IMR-90 (cell line): ENCODE results near the gene SELP. TPM values are rescaled to one million over a fixed set of nuclear protein-coding genes. Genes with fewer than 3 reads are reported as not detected.

Experiments used
- ATAC-seq: fragments of 200-7000 bp; cut with Tn5 transposase; 2 replicates; pipeline ENCODE4 v1.9.1; 2020; ENCODE audit warnings: low read depth, mild to moderate bottlenecking, moderate library complexity
- BruUV-seq: library from RNA; stranded (reverse); fragments of 400-500 nt; replicated peaks from 2 replicates; lab custom pipeline; 2021; lab: Mats Ljungman, UMichigan
- CTCF ChIA-PET: fragments of 300-600 bp; formaldehyde crosslinking; extraction: SDS; loops from one replicate; lab custom pipeline; 2021; ENCODE audit warnings: antibody characterized with exemption; lab: Yijun Ruan, JAX
- POLR2A ChIA-PET: fragments of 300-600 bp; sonication (Branson Sonifier 250); formaldehyde crosslinking; loops from one replicate; lab custom pipeline; 2022; ENCODE audit warnings: antibody characterized with exemption; ENCODE audit not compliant: unreplicated experiment; lab: Charles Lee
- DNase-seq: peaks from one replicate; pipeline ENCODE4 v3.0.0; 2013
- H2AFZ ChIP-seq: replicated peaks from 2 replicates; pipeline ENCODE3; 2013; ENCODE audit warnings: low read length, mild to moderate bottlenecking; ENCODE audit not compliant: poor library complexity
- H2AK5ac ChIP-seq: 2 replicates; pipeline ENCODE4 v1.6.1; 2013; ENCODE audit warnings: low read depth, low read length, inconsistent platforms
- H2AK9ac ChIP-seq: replicated peaks from 2 replicates; pipeline ENCODE3; 2013; ENCODE audit warnings: mild to moderate bottlenecking, low read depth, low read length, moderate library complexity; ENCODE audit not compliant: poor library complexity
- H2BK120ac ChIP-seq: 2 replicates; pipeline ENCODE4 v1.6.1; 2013; ENCODE audit warnings: low read depth, low read length, inconsistent platforms
- H2BK15ac ChIP-seq: 3 replicates; pipeline ENCODE4 v1.6.1; 2013; ENCODE audit warnings: low read depth, low read length, inconsistent platforms
- H2BK20ac ChIP-seq: 2 replicates; pipeline ENCODE4 v1.6.1; 2013; ENCODE audit warnings: low read depth, mild to moderate bottlenecking, inconsistent platforms, low read length, moderate library complexity
- H2BK5ac ChIP-seq: 2 replicates; pipeline ENCODE4 v1.6.1; 2013; ENCODE audit warnings: mild to moderate bottlenecking, low read depth, low read length, inconsistent platforms; ENCODE audit not compliant: poor library complexity, severe bottlenecking
- H3K14ac ChIP-seq: replicated peaks from 2 replicates; pipeline ENCODE4 v1.6.1; 2013; ENCODE audit warnings: low read depth, low read length, inconsistent platforms
- H3K18ac ChIP-seq: 2 replicates; pipeline ENCODE4 v1.6.1; 2013; ENCODE audit warnings: low read depth, low read length, control low read depth
- H3K23ac ChIP-seq: 2 replicates; pipeline ENCODE4 v1.6.1; 2013; ENCODE audit warnings: low read depth, low read length, inconsistent platforms
- H3K27ac ChIP-seq: 2 replicates; pipeline ENCODE4 v1.5.1; 2013; ENCODE audit warnings: mild to moderate bottlenecking, control low read depth, low read length; ENCODE audit not compliant: insufficient read depth
- H3K27me3 ChIP-seq: 2 replicates; pipeline ENCODE4 v1.6.1; 2013; ENCODE audit warnings: low read length; ENCODE audit not compliant: control insufficient read depth, insufficient read depth
- H3K36me3 ChIP-seq: 2 replicates; pipeline ENCODE4 v1.6.1; 2013; ENCODE audit warnings: low read length, mixed read lengths; ENCODE audit not compliant: control insufficient read depth, insufficient read depth
- H3K4ac ChIP-seq: 2 replicates; pipeline ENCODE4 v1.6.1; 2013; ENCODE audit warnings: low read depth, low read length, inconsistent platforms
- H3K4me1 ChIP-seq: 2 replicates; pipeline ENCODE4 v1.6.1; 2013; ENCODE audit warnings: low read length, mixed read lengths; ENCODE audit not compliant: control insufficient read depth, insufficient read depth
- H3K4me2 ChIP-seq: 2 replicates; pipeline ENCODE4 v1.6.1; 2013; ENCODE audit warnings: low read depth, mild to moderate bottlenecking, control low read depth, low read length, moderate library complexity
- H3K4me3 ChIP-seq: 2 replicates; pipeline ENCODE4 v1.5.1; 2013; ENCODE audit warnings: low read depth, mild to moderate bottlenecking, control low read depth, low read length, moderate library complexity; ENCODE audit not compliant: insufficient read depth
- H3K56ac ChIP-seq: 2 replicates; pipeline ENCODE4 v1.6.1; 2013; ENCODE audit warnings: low read length, inconsistent platforms; ENCODE audit not compliant: insufficient read depth; ENCODE audit errors: extremely low read depth
- H3K79me1 ChIP-seq, 2 experiments: 2 replicates each; pipeline ENCODE4 v1.6.1; 2013; ENCODE audit warnings: low read length in 2 of 2, inconsistent platforms in 1 of 2, low read depth in 1 of 2
- H3K9ac ChIP-seq: 2 replicates; pipeline ENCODE4 v1.6.1; 2013; ENCODE audit warnings: low read depth, low read length, control low read depth
- H3K9me1 ChIP-seq: 2 replicates; pipeline ENCODE4 v1.6.1; 2013; ENCODE audit warnings: low read length, inconsistent platforms; ENCODE audit not compliant: insufficient read depth
- H3K9me3 ChIP-seq: 2 replicates; pipeline ENCODE4 v1.6.1; 2013; ENCODE audit warnings: low read length; ENCODE audit not compliant: control insufficient read depth, insufficient read depth
- H4K20me1 ChIP-seq: 2 replicates; pipeline ENCODE4 v1.6.1; 2013; ENCODE audit warnings: low read length, inconsistent platforms; ENCODE audit not compliant: insufficient read depth
- H4K5ac ChIP-seq: 2 replicates; pipeline ENCODE4 v1.6.1; 2013; ENCODE audit warnings: mild to moderate bottlenecking, low read depth, low read length, control low read depth
- H4K8ac ChIP-seq, 2 experiments: 2 replicates each; pipeline ENCODE4 v1.6.1; 2013; ENCODE audit warnings: low read depth in 2 of 2, low read length in 2 of 2, control low read depth in 1 of 2, inconsistent platforms in 1 of 2
- H4K91ac ChIP-seq: 2 replicates; pipeline ENCODE4 v1.6.1; 2013; ENCODE audit warnings: low read depth, low read length, inconsistent platforms; ENCODE audit not compliant: insufficient read depth
- BHLHE40 ChIP-seq: fragments of 150-350 bp; IDR thresholded peaks from 2 replicates; pipeline ENCODE4 v1.6.1; 2016; ENCODE audit warnings: mild to moderate bottlenecking, low read depth, low read length
- CHD1 ChIP-seq: IDR thresholded peaks from 2 replicates; pipeline ENCODE4 v1.6.1; 2012; ENCODE audit warnings: low read depth, low read length, improper control_type of control experiment
- CTCF ChIP-seq: conservative IDR thresholded peaks from 2 replicates; pipeline ENCODE4 v1.5.1; 2012; ENCODE audit warnings: mild to moderate bottlenecking, low read depth, low read length, improper control_type of control experiment
- ELK1 ChIP-seq: fragments of 150-350 bp; IDR thresholded peaks from 2 replicates; pipeline ENCODE4 v1.6.1; 2016; ENCODE audit warnings: low read depth, mild to moderate bottlenecking, low read length, moderate library complexity, borderline replicate concordance
- FOS ChIP-seq: fragments of 150-350 bp; IDR thresholded peaks from 2 replicates; pipeline ENCODE4 v1.6.1; 2016; ENCODE audit warnings: low read depth, low read length
- MAFK ChIP-seq: IDR thresholded peaks from 2 replicates; pipeline ENCODE4 v1.6.1; 2012; ENCODE audit warnings: low read depth, low read length, improper control_type of control experiment
- MAZ ChIP-seq: IDR thresholded peaks from 2 replicates; pipeline ENCODE4 v1.6.1; 2012; ENCODE audit warnings: low read depth, mild to moderate bottlenecking, low read length, improper control_type of control experiment, moderate library complexity, borderline replicate concordance
- MXI1 ChIP-seq: IDR thresholded peaks from 2 replicates; pipeline ENCODE4 v1.6.1; 2012; ENCODE audit warnings: low read depth, mild to moderate bottlenecking, low read length, moderate library complexity, borderline replicate concordance
- RAD21 ChIP-seq: IDR thresholded peaks from 2 replicates; pipeline ENCODE4 v1.6.1; 2012; ENCODE audit warnings: low read length, improper control_type of control experiment
- RFX5 ChIP-seq: IDR thresholded peaks from 2 replicates; pipeline ENCODE4 v1.8.0; 2012; ENCODE audit warnings: low read depth, mild to moderate bottlenecking, low read length, moderate library complexity
- SMC3 ChIP-seq: fragments of 150-350 bp; IDR thresholded peaks from 2 replicates; pipeline ENCODE4 v1.6.1; 2016; ENCODE audit warnings: low read depth, mild to moderate bottlenecking, antibody characterized with exemption, low read length, moderate library complexity
- WGBS, 2 experiments: methylation state at CpG; one replicate each; pipeline versions ENCODE4 v1.1.5 to v1.1.7; 2013; ENCODE audit warnings: missing lambda C conversion rate in 2 of 2; ENCODE audit not compliant: insufficient read length in 1 of 2; ENCODE audit errors: extremely low coverage in 2 of 2; 5-methylcytosine and 5-hydroxymethylcytosine counted together
- dilution Hi-C: fragments of 300-500 bp; cut with HindIII; formaldehyde crosslinking; loops from one replicate; pipeline ENCODE4 v1.14.3; 2018; ENCODE audit warnings: low sequenced_read_pairs; ENCODE audit not compliant: unreplicated experiment
- in situ Hi-C: fragments of 300-500 bp; cut with MboI; formaldehyde crosslinking; loops from 3 replicates; pipeline ENCODE4 v1.14.3; 2019; ENCODE audit warnings: low sequenced_read_pairs, inconsistent platforms, mixed read lengths
- intact Hi-C: fragments of 100-400 bp; cut with micrococcal nuclease; formaldehyde crosslinking; loops from 2 replicates; pipeline ENCODE4 v1.10.0; 2022
- polyA plus RNA-seq, 3 experiments: library from polyadenylated mRNA; depleted of rRNA; stranded (reverse); fragments of >200 nt; gene quantifications; 2 replicates each; pipeline ENCODE4 v1.2.3, GENCODE V29; 2012; ENCODE audit warnings: low replicate concordance in 1 of 3
- total RNA-seq: library from RNA; depleted of rRNA; stranded (reverse); fragments of >200 nt; gene quantifications from 2 replicates; pipeline ENCODE4 v1.2.3, GENCODE V29; 2012

Gene SELP
- total and polyA plus RNA-seq, 2 of the 4 experiments (the other 2 are of a cell fraction), result not detected

- no peak overlapping the region for H2AK9ac ChIP-seq
- H3K23ac ChIP-seq, result no peak overlapping the region
- no peak overlapping the region for H3K14ac ChIP-seq
- no peak overlapping the region for H2BK5ac ChIP-seq
- 65% methylated on average over 5 of the region's 8 CpGs; no CpG with 5 or more reads in 1 of the 2 experiments for WGBS, 2 experiments
- POLR2A ChIA-PET, result no interaction called here
- CTCF ChIA-PET, result no interaction called here
- no peak overlapping the region for H4K5ac ChIP-seq
- H3K4me1 ChIP-seq, result no peaks in the 10 kb centered on the region
- H3K9me1 ChIP-seq, result no peaks in the 10 kb centered on the region
- H3K56ac ChIP-seq, result no peak overlapping the region
- H2AFZ ChIP-seq, result no peak overlapping the region
- no peak overlapping the region for H4K8ac ChIP-seq
- in situ Hi-C loops, result no loop called here
- TF ChIP-seq SMC3, result no peak
- TF ChIP-seq MAZ, result no peak
- TF ChIP-seq ELK1, result no peak
- TF ChIP-seq CHD1, result no peak
- no peak for TF ChIP-seq RAD21
- TF ChIP-seq MXI1, result no peak
- no peak for TF ChIP-seq CTCF
- no peak for TF ChIP-seq MAFK
- no peak for TF ChIP-seq BHLHE40
- no peak for TF ChIP-seq RFX5
- no peak for TF ChIP-seq FOS
- no peak overlapping the region for H3K4me2 ChIP-seq
- intact Hi-C loops, result no loop called here
- no peak for DNase-seq
- H2BK15ac ChIP-seq, result no peak overlapping the region
- H4K91ac ChIP-seq, result no peak overlapping the region
- H3K18ac ChIP-seq, result no peak overlapping the region
- H2AK5ac ChIP-seq, result no peak overlapping the region
- no peaks in the 10 kb centered on the region for H4K20me1 ChIP-seq
- H3K4ac ChIP-seq, result no peak overlapping the region
- BruUV-seq, result no TSS peak
- H3K27me3 ChIP-seq, result no peaks in the 10 kb centered on the region
- H3K27ac ChIP-seq, result no peak overlapping the region
- H3K79me1 ChIP-seq, result no peaks in the 10 kb centered on the region
- H3K4me3 ChIP-seq, result no peak overlapping the region
- H3K36me3 ChIP-seq, result no peaks in the 10 kb centered on the region
- dilution Hi-C loops, result no loop called here
- no peaks in the 10 kb centered on the region for H3K9me3 ChIP-seq
- no peak overlapping the region for H2BK20ac ChIP-seq
- no peak overlapping the region for H3K9ac ChIP-seq
- no peak for ATAC-seq
- no peak overlapping the region for H2BK120ac ChIP-seq
Observed at GRCh38 chr1:169620565-169620964, 9.4 kb downstream of the SELP start.
